Osteocyte (in vitro differentiated cells): ENCODE measurements around the gene DHRS12. TPM values are rescaled to one million over a fixed set of nuclear protein-coding genes. Genes with fewer than 3 reads are reported as not detected.

Experiments
- DNase-seq: peaks from one replicate; pipeline ENCODE4 v3.0.0; 2021; ENCODE audit warnings: mixed read lengths; ENCODE audit not compliant: unreplicated experiment; ENCODE audit errors: extremely low spot score
- H3K27ac Mint-ChIP-seq: one replicate; pipeline ENCODE4 v1.8.0; 2021; ENCODE audit warnings: mild to moderate bottlenecking, mixed read lengths; ENCODE audit not compliant: unreplicated experiment
- H3K27me3 Mint-ChIP-seq: one replicate; pipeline ENCODE4 v1.8.0; 2021; ENCODE audit warnings: mixed read lengths; ENCODE audit not compliant: unreplicated experiment
- H3K36me3 Mint-ChIP-seq: one replicate; pipeline ENCODE4 v1.8.0; 2021; ENCODE audit warnings: mixed read lengths; ENCODE audit not compliant: unreplicated experiment
- H3K4me1 Mint-ChIP-seq: one replicate; pipeline ENCODE4 v1.8.0; 2021; ENCODE audit warnings: mixed read lengths; ENCODE audit not compliant: unreplicated experiment
- H3K4me3 Mint-ChIP-seq: one replicate; pipeline ENCODE4 v1.8.0; 2021; ENCODE audit warnings: mild to moderate bottlenecking, moderate library complexity, mixed read lengths; ENCODE audit not compliant: unreplicated experiment
- H3K9me3 Mint-ChIP-seq: one replicate; pipeline ENCODE4 v1.8.0; 2021; ENCODE audit warnings: mixed read lengths; ENCODE audit not compliant: unreplicated experiment
- total RNA-seq: library from RNA; stranded (reverse); gene quantifications from 2 replicates; pipeline ENCODE4 v1.2.1, GENCODE V29; 2021
- TF ChIP-seq, protein P1 (sequence below): fragments of 200-600 bp; sonication (generic); IDR thresholded peaks from 2 replicates; pipeline ENCODE4 v1.5.0; 2021; ENCODE audit warnings: antibody characterized with exemption, mild to moderate bottlenecking, moderate library complexity

DHRS12 gene
- total RNA-seq, 1 donor from 2014 or later = 9.2 TPM

DNA sequence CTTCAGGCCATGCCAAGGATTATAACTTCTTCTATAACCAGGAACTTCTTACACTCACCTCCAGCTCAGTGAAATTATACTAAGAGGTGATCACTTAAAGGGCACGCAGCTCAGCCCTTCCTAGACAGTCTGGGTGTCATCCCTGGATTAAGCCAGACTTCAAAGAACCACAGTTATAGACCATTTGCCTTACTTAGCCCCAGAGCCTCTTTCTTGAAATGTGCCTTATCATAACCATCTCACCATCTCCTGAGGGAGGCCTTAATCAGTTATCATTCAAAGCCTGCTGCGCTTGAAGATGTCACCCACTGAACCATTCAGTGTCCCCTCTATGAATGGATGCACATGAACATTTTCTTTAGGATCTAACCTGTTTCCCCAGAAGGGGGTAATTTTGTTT lies 10.1 kb upstream of the DHRS12 start:
- H3K4me1 Mint-ChIP-seq = peaks cover 8% of the 10 kb centered on the region
- H3K27ac Mint-ChIP-seq = no peak overlapping the region
- H3K4me3 Mint-ChIP-seq = no peak overlapping the region
- H3K9me3 Mint-ChIP-seq = no peaks in the 10 kb centered on the region
- no peaks in the 10 kb centered on the region for H3K36me3 Mint-ChIP-seq
- no peak for DNase-seq
- TF ChIP-seq, protein P1, sequence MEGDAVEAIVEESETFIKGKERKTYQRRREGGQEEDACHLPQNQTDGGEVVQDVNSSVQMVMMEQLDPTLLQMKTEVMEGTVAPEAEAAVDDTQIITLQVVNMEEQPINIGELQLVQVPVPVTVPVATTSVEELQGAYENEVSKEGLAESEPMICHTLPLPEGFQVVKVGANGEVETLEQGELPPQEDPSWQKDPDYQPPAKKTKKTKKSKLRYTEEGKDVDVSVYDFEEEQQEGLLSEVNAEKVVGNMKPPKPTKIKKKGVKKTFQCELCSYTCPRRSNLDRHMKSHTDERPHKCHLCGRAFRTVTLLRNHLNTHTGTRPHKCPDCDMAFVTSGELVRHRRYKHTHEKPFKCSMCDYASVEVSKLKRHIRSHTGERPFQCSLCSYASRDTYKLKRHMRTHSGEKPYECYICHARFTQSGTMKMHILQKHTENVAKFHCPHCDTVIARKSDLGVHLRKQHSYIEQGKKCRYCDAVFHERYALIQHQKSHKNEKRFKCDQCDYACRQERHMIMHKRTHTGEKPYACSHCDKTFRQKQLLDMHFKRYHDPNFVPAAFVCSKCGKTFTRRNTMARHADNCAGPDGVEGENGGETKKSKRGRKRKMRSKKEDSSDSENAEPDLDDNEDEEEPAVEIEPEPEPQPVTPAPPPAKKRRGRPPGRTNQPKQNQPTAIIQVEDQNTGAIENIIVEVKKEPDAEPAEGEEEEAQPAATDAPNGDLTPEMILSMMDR = no peak
- peaks cover 24% of the 10 kb centered on the region for H3K27me3 Mint-ChIP-seq

DNA sequence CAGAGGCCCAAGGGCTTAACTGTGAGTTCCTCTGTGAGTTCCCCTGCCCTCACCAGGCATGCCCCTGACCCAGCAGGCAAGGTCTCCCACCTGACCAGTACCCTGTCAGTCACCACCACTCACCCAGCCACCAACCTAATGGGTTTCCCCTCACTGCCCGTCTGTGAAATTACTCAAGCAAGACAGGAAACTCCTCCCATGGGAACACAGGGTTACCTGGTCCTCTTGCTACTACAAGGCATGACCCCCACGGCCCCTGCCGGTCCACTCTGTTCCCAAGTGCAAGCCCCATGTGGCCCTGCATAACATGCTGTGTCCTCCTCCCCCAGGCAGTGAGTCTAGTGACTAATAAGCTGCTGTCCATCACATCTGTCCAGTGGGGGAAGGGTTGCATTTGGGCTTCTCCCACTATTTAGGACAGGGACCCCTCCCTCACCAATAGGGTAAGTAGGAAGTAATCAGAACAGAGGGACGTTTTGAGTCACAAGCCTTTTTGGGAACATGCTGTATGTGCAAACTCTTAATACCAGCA lies 8.0 kb upstream of the DHRS12 start:
- no peak overlapping the region for H3K27ac Mint-ChIP-seq
- no peaks in the 10 kb centered on the region for H3K36me3 Mint-ChIP-seq
- H3K4me3 Mint-ChIP-seq = no peak overlapping the region
- H3K4me1 Mint-ChIP-seq = peaks cover 2% of the 10 kb centered on the region
- H3K27me3 Mint-ChIP-seq = peaks cover 7% of the 10 kb centered on the region
- TF ChIP-seq, protein P1 = no peak
- H3K9me3 Mint-ChIP-seq = no peaks in the 10 kb centered on the region
- DNase-seq = no peak

DNA sequence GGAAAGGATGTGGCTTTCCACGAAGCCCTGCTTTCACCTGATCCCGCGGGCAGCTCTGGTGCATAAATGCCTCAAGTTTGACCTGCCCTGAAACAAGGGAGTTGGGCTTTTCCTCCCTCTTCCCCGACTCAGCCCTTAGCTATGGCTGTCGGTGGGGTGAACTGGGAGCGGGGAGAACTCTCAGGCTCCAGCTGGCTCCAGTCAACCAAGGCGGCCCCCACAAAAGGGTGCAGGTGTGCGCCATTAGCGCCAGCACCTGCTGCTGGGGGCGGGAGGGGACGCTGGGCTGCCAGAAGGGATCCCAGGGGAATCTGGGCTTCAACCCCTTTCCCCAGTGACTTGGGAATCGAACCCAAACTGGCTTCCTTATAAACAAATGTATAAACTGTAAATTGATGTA lies 7.1 kb upstream of the DHRS12 start:
- Mint-ChIP-seq H3K36me3 (no peaks in the 10 kb centered on the region), H3K4me1 (peaks cover 2% of the 10 kb centered on the region), H3K27ac (no peak overlapping the region), H3K27me3 (no peaks in the 10 kb centered on the region), H3K9me3 (no peaks in the 10 kb centered on the region), H3K4me3 (no peak overlapping the region)
- TF ChIP-seq, protein P1 = no peak
- DNase-seq = no peak

DNA sequence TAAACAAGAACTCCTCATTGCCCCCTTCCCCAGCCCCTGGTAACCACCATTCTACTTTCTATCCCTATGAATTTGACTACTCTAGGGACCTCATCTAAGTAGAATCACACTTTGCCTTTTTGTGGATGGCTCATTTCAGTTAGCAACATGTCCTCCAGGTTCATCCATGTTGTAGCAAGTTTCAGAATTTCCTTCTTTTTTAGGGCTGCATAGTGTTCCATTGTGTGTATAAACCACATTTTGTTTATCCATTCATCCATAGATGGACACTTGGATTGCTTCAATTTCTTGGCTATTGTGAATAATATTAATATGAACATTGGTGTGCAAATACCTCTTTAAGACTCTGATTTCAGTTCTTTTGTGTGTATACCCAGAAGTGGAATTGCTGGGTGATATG lies 4.8 kb upstream of the DHRS12 start:
- H3K36me3 Mint-ChIP-seq = no peaks in the 10 kb centered on the region
- H3K27ac Mint-ChIP-seq = no peak overlapping the region
- H3K27me3 Mint-ChIP-seq = no peaks in the 10 kb centered on the region
- TF ChIP-seq, protein P1 = no peak
- DNase-seq = no peak
- no peak overlapping the region for H3K4me3 Mint-ChIP-seq
- no peaks in the 10 kb centered on the region for H3K9me3 Mint-ChIP-seq
- peaks cover 12% of the 10 kb centered on the region for H3K4me1 Mint-ChIP-seq

GRCh38 chr13:51807041-51807440 lies 3.1 kb upstream of the DHRS12 start:
- no peaks in the 10 kb centered on the region for H3K9me3 Mint-ChIP-seq
- no peaks in the 10 kb centered on the region for H3K36me3 Mint-ChIP-seq
- no peaks in the 10 kb centered on the region for H3K27me3 Mint-ChIP-seq
- peaks cover 25% of the 10 kb centered on the region for H3K4me1 Mint-ChIP-seq
- no peak overlapping the region for H3K4me3 Mint-ChIP-seq
- no peak for DNase-seq
- TF ChIP-seq, protein P1 = no peak
- H3K27ac Mint-ChIP-seq = no peak overlapping the region
